ENCODE data around the gene ELL2. TPM values are rescaled to one million over a fixed set of nuclear protein-coding genes. Genes with fewer than 3 reads are reported as not detected.

Gene ELL2
- polyA plus RNA-seq, 1 donor (not counting 4 experiments of a cell fraction or from before 2014, with no cell fraction given), result 100 TPM

DNA sequence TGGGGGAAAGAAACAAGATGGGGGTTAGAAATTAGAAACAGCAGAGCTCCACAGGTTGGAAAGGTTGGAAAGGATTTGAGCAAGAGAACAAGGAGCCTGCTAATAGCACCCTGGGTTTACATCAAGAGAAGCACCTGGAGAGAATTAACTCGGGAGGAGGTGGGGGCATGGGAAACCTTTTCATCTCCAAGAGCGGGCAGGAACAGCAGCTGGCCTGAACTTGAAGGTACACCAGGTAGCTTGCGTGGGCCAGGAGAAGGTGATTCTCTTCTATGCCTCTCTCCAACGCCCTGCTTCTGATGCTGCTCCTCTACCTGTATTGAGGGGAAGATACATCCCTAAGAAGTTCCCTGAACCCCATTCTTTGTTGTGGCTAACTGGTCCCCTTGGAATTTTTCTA lies 102.0 kb downstream of the ELL2 start:
- Histone ChIP-seq H3K4me3 (ENCODE audit: control insufficient read depth in 2 of 3, extremely low read depth in 1 of 3, insufficient read depth in 2 of 3, low read depth in 1 of 3, low read length in 3 of 3) (peak overlapping the region in 1 of 3 experiments; percentile 8), H3K9me3 (ENCODE audit: control insufficient read depth, low read depth, low read length) (no peaks in the 10 kb centered on the region), H2AFZ (ENCODE audit: control insufficient read depth, low read length) (no peak overlapping the region), H3K4me1 (ENCODE audit: control insufficient read depth, extremely low read depth, insufficient read depth, low read length) (peaks cover 40% of the 10 kb centered on the region), H3K36me3 (ENCODE audit: control insufficient read depth in 2 of 2, extremely low read depth in 1 of 2, insufficient read depth in 2 of 2, low read length in 2 of 2) (no peaks in the 10 kb centered on the region), H3K79me2 (ENCODE audit: control insufficient read depth, insufficient read depth, low read length) (no peaks in the 10 kb centered on the region), H3K4me2 (ENCODE audit: control insufficient read depth, extremely low read depth, insufficient read depth, low read depth, low read length) (peak overlapping the region; percentile 63), H3K27ac (ENCODE audit: control insufficient read depth, insufficient read depth, low read length) (peak overlapping the region; percentile 78), H3K9me1 (ENCODE audit: control insufficient read depth, extremely low read depth, insufficient read depth, low read length) (no peaks in the 10 kb centered on the region), H3K27me3 (ENCODE audit: control insufficient read depth, extremely low read depth, insufficient read depth, low read length) (no peaks in the 10 kb centered on the region), H3K9ac (ENCODE audit: control insufficient read depth, extremely low read depth, insufficient read depth, low read length) (peak overlapping the region; percentile 58), H4K20me1 (ENCODE audit: control insufficient read depth, extremely low read depth, insufficient read depth, low read length) (no peaks in the 10 kb centered on the region)
- no peak for TF ChIP-seq EZH2 (IDR thresholded peaks at IDR 0.05; ENCODE audit: low read length)
- TF ChIP-seq, protein P1, sequence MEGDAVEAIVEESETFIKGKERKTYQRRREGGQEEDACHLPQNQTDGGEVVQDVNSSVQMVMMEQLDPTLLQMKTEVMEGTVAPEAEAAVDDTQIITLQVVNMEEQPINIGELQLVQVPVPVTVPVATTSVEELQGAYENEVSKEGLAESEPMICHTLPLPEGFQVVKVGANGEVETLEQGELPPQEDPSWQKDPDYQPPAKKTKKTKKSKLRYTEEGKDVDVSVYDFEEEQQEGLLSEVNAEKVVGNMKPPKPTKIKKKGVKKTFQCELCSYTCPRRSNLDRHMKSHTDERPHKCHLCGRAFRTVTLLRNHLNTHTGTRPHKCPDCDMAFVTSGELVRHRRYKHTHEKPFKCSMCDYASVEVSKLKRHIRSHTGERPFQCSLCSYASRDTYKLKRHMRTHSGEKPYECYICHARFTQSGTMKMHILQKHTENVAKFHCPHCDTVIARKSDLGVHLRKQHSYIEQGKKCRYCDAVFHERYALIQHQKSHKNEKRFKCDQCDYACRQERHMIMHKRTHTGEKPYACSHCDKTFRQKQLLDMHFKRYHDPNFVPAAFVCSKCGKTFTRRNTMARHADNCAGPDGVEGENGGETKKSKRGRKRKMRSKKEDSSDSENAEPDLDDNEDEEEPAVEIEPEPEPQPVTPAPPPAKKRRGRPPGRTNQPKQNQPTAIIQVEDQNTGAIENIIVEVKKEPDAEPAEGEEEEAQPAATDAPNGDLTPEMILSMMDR (optimal IDR thresholded peaks at IDR 0.05 in 1 of 3, IDR thresholded peaks at IDR 0.05 in 1 of 3, conservative IDR thresholded peaks at IDR 0.05 in 1 of 3; ENCODE audit: extremely low read depth in 1 of 3, insufficient read depth in 2 of 3, low read length in 3 of 3), result no peak
- dilution Hi-C loops (cut with MboI; ENCODE audit: extremely low pct_ligation_motif_present, low sequenced_read_pairs), result no loop called here
- DNase-seq (ENCODE audit: low read depth, low spot score) (no peak), FAIRE-seq (no peak)

DNA sequence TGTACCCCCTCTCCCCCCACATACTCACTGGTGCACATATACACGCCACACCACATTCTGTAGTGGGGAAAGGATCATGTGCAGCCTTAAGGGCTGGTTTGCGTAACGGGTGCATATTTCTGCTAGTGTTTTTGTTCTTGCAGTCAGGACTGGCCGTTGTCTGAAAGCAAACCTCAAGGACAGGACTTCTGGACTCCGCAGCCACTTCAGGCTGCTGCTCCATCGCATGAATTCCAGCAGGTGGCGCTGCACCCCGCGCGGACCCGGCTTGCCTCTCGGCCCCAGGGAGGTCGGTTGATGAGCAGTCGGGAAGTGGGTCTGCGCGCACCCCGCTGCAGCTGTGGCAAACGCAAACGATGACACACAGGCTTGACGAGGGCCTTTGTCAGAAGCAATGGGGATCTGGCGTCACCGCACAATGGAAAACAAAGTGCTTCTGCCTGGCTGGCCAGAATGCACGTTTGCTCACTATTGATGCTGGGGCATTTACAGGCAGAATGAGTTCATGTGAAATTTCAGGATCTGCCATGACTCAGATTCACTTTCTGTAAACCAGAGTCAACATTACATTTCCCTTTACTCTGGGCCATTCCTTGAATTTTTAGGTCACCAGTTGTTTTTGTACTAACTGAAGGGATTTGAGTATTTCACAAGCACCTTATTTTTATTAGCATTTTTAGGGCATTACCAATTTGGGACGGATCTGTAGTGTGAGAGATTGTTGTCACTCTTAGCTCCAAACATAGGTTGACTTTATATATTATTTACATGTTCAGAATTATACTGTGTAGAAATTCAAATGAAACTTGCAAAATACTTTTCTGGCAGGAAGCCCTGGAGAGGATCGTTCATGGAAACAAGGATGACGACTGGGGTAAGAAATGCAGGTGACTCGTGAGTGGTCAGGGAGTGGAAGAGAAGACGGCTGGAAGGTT lies 102.7 kb downstream of the ELL2 start:
- H2AFZ ChIP-seq (ENCODE audit: control insufficient read depth, low read length), result no peak overlapping the region
- peak; percentile 67 for FAIRE-seq
- no peaks in the 10 kb centered on the region for H3K79me2 ChIP-seq (ENCODE audit: control insufficient read depth, insufficient read depth, low read length)
- no peaks in the 10 kb centered on the region for H3K9me1 ChIP-seq (ENCODE audit: control insufficient read depth, extremely low read depth, insufficient read depth, low read length)
- H3K9ac ChIP-seq (ENCODE audit: control insufficient read depth, extremely low read depth, insufficient read depth, low read length), result peak overlapping the region; percentile 58
- H3K4me3 ChIP-seq (ENCODE audit: control insufficient read depth in 2 of 3, extremely low read depth in 1 of 3, insufficient read depth in 2 of 3, low read depth in 1 of 3, low read length in 3 of 3), result peak overlapping the region in 2 of 3 experiments; percentile 22 to 28
- H4K20me1 ChIP-seq (ENCODE audit: control insufficient read depth, extremely low read depth, insufficient read depth, low read length), result no peaks in the 10 kb centered on the region
- TF ChIP-seq, protein P1 (optimal IDR thresholded peaks at IDR 0.05 in 1 of 3, IDR thresholded peaks at IDR 0.05 in 1 of 3, conservative IDR thresholded peaks at IDR 0.05 in 1 of 3; ENCODE audit: extremely low read depth in 1 of 3, insufficient read depth in 2 of 3, low read length in 3 of 3), result peak; percentile 97 to 99 (median 98)
- TF ChIP-seq EZH2 (IDR thresholded peaks at IDR 0.05; ENCODE audit: low read length), result no peak
- peak overlapping the region; percentile 63 for H3K4me2 ChIP-seq (ENCODE audit: control insufficient read depth, extremely low read depth, insufficient read depth, low read depth, low read length)
- no peaks in the 10 kb centered on the region for H3K36me3 ChIP-seq (ENCODE audit: control insufficient read depth in 2 of 2, extremely low read depth in 1 of 2, insufficient read depth in 2 of 2, low read length in 2 of 2)
- H3K4me1 ChIP-seq (ENCODE audit: control insufficient read depth, extremely low read depth, insufficient read depth, low read length), result peaks cover 35% of the 10 kb centered on the region
- no peaks in the 10 kb centered on the region for H3K9me3 ChIP-seq (ENCODE audit: control insufficient read depth, low read depth, low read length)
- peak overlapping the region; percentile 78 for H3K27ac ChIP-seq (ENCODE audit: control insufficient read depth, insufficient read depth, low read length)
- H3K27me3 ChIP-seq (ENCODE audit: control insufficient read depth, extremely low read depth, insufficient read depth, low read length), result no peaks in the 10 kb centered on the region
- dilution Hi-C loops (cut with MboI; ENCODE audit: extremely low pct_ligation_motif_present, low sequenced_read_pairs), result no loop called here
- DNase-seq (ENCODE audit: low read depth, low spot score), result peak; percentile 79
